Esophagus muscularis mucosa (tissue), 4 donors: Measurements from ENCODE around the gene PGD. TPM values are rescaled to one million over a fixed set of nuclear protein-coding genes. Genes with fewer than 3 reads are reported as not detected.

Source experiments
- DNase-seq: peaks from one replicate; pipeline ENCODE4 v3.0.0-alpha.2; 2017; ENCODE audit errors: extremely low spot score
- H3K27ac ChIP-seq, 4 donors: fragments of 200-600 bp; sonication (generic); replicated peaks in 1 of 4; 1 replicate in 3 of 4; 2 replicates in 1 of 4; pipeline ENCODE4 v1.5.1; 2016 to 2019; ENCODE audit warnings: mild to moderate bottlenecking in 1 of 4
- H3K27me3 ChIP-seq, 4 donors: fragments of 200-600 bp; sonication (generic); one replicate each; pipeline versions ENCODE4 v1.5.1 to v1.6.0; 2016 to 2019
- H3K36me3 ChIP-seq, 4 donors: fragments of 200-600 bp; sonication (generic); one replicate each; pipeline ENCODE4 v1.5.1; 2016 to 2019
- H3K4me1 ChIP-seq, 4 donors: fragments of 200-600 bp; sonication (generic); one replicate each; pipeline ENCODE4 v1.5.1; 2016 to 2019
- H3K4me3 ChIP-seq, 4 donors: fragments of 200-600 bp; sonication (generic); 1 replicate in 2 of 4; 2 replicates in 2 of 4; pipeline ENCODE4 v1.5.1; 2016 to 2019; ENCODE audit warnings: mild to moderate bottlenecking in 4 of 4, moderate library complexity in 1 of 4
- H3K9me3 ChIP-seq, 4 donors: fragments of 200-600 bp; sonication (generic); 1 replicate in 3 of 4; 2 replicates in 1 of 4; pipeline ENCODE4 v1.5.1; 2016 to 2019
- EP300 ChIP-seq: sonication (generic); formaldehyde crosslinking; IDR thresholded peaks from one replicate; pipeline ENCODE4 v1.6.1; 2017; ENCODE audit warnings: antibody characterized with exemption
- POLR2A ChIP-seq: fragments of 450-650 bp; IDR thresholded peaks from one replicate; pipeline ENCODE4 v1.6.1; 2017; ENCODE audit warnings: antibody characterized with exemption, moderate library complexity, mild to moderate bottlenecking, low read depth
- POLR2AphosphoS5 ChIP-seq, 2 donors: sonication (generic); formaldehyde crosslinking; IDR thresholded peaks; one replicate each; pipeline ENCODE4 v1.6.1; 2017; ENCODE audit warnings: antibody characterized with exemption in 2 of 2
- WGBS: methylation state at CpG from one replicate; pipeline ENCODE4 v1.1.5; 2018; 5-methylcytosine and 5-hydroxymethylcytosine counted together
- intact Hi-C: fragments of 100-400 bp; cut with DNase I; formaldehyde crosslinking; loops from one replicate; pipeline ENCODE4 v1.15.1; 2023
- total RNA-seq, 4 donors: library from RNA; depleted of rRNA; stranded (reverse); fragments of >200 nt; gene quantifications; one replicate each; pipeline versions ENCODE4 v1.1.0 to v1.2.1, GENCODE V29; 2016
- TF ChIP-seq, protein P1 (sequence below), 3 experiments: fragments of 200-600 bp in 2 of 3; fragments of 450-650 bp in 1 of 3; sonication (generic) in 2 of 3; IDR thresholded peaks; one replicate each; pipeline ENCODE4 v1.5.1; 2017 to 2019; ENCODE audit warnings: antibody characterized with exemption in 3 of 3, mild to moderate bottlenecking in 2 of 3, moderate library complexity in 1 of 3

PGD gene
- total RNA-seq, 4 donors from 2014 or later, result 24.5 to 58.6 (median 51.9) TPM

DNA sequence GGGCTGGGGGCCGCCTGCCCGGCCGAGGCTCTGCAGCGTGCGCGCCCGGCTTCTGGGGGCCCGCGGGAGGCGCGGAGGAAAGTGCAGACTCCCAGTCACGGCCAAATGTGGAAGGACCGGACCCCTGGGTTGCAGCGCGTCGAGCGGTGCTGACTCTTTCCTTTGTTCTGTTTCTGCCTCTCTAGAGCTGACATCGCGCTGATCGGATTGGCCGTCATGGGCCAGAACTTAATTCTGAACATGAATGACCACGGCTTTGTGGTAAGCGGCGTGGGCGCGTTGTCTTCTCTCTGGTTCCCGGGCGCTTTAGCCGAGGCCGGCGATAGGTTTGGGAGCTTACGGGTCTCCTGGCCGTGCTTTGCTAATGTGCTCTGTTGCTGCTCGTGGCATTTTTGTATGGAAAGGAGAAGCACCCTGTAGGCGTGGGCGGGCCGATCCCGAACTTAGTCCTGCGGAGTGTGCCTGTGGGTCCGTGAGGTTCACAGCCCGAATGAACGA lies 629 bp downstream of the PGD start:
- Histone ChIP-seq H3K4me3 (peak overlapping the region; percentile 73 to 89 (median 86)), H3K27ac (peak overlapping the region; percentile 84 to 93 (median 88)), H3K4me1 (peaks cover 13 to 38% (median 27%) of the 10 kb centered on the region in 4 donors), H3K36me3 (peaks cover 16 to 32% (median 26%) of the 10 kb centered on the region in 4 donors), H3K9me3 (no peaks in the 10 kb centered on the region), H3K27me3 (no peaks in the 10 kb centered on the region)
- TF ChIP-seq, protein P1, sequence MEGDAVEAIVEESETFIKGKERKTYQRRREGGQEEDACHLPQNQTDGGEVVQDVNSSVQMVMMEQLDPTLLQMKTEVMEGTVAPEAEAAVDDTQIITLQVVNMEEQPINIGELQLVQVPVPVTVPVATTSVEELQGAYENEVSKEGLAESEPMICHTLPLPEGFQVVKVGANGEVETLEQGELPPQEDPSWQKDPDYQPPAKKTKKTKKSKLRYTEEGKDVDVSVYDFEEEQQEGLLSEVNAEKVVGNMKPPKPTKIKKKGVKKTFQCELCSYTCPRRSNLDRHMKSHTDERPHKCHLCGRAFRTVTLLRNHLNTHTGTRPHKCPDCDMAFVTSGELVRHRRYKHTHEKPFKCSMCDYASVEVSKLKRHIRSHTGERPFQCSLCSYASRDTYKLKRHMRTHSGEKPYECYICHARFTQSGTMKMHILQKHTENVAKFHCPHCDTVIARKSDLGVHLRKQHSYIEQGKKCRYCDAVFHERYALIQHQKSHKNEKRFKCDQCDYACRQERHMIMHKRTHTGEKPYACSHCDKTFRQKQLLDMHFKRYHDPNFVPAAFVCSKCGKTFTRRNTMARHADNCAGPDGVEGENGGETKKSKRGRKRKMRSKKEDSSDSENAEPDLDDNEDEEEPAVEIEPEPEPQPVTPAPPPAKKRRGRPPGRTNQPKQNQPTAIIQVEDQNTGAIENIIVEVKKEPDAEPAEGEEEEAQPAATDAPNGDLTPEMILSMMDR (IDR thresholded peaks at IDR 0.05), result no peak
- TF ChIP-seq EP300 (no peak), POLR2AphosphoS5 (IDR thresholded peaks at IDR 0.05) (no peak), POLR2A (no peak)
- intact Hi-C loops, result no loop called here
- DNase-seq, result no peak
- WGBS, result 1% methylated on average over 20 of the region's 42 CpGs

DNA sequence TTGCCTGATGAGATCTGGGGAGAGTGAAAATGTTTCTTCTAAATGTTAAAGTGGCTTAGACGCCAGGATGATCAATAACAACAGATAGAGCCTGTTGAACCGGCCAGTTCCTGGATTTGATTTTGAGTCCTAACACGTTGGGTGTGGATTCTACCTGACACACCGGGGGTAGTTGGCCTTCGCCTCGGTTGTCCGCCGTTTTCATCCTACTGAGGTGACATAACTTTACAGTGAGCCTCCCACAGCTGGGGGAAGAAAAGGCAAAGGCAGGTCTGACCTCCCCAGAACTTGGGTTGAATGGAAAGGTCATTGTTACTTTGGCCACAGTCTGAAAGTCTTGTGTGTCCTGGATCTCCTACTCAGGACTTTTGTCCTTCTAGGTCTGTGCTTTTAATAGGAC lies 1.1 kb downstream of the PGD start:
- no peak for TF ChIP-seq POLR2A
- no peak for TF ChIP-seq POLR2AphosphoS5 (IDR thresholded peaks at IDR 0.05)
- no peak for TF ChIP-seq EP300
- TF ChIP-seq, protein P1 (IDR thresholded peaks at IDR 0.05), result no peak
- WGBS, result 58% methylated on average over 8 of the region's 8 CpGs
- peak overlapping the region; percentile 73 to 89 (median 86) for H3K4me3 ChIP-seq
- H3K36me3 ChIP-seq, result peaks cover 21 to 37% (median 31%) of the 10 kb centered on the region in 4 donors
- H3K27ac ChIP-seq, result peak overlapping the region; percentile 84 to 93 (median 88)
- H3K4me1 ChIP-seq, result peaks cover 13 to 38% (median 27%) of the 10 kb centered on the region in 4 donors
- H3K27me3 ChIP-seq, result no peaks in the 10 kb centered on the region
- no peaks in the 10 kb centered on the region for H3K9me3 ChIP-seq
- intact Hi-C loops, result no loop called here
- DNase-seq, result no peak

DNA sequence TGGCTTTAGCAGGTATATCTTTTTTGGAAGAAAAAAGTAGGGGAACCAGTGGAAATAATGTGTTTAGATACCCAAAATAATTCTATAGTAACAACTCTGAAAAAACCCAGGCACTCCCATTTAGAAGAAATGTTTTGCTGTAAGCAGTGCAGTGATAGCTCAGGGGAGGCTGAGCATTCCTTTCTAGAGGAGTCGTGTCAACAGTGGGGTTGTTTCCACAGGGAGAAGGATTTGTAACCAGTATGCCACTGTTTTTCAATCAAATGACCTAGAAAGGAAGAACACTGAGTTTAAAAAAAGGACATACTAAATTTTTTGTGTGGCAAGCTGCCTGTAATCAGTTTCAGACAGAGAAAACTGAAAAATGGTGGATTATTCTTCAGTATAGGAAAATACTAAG lies 2.4 kb downstream of the PGD start:
- Histone ChIP-seq H3K36me3 (peaks cover 33 to 50% (median 44%) of the 10 kb centered on the region in 4 donors), H3K4me3 (no peak overlapping the region), H3K27ac (peak overlapping the region in 2 of 4 donors; percentile 25 to 50), H3K27me3 (no peaks in the 10 kb centered on the region), H3K4me1 (peaks cover 13 to 38% (median 27%) of the 10 kb centered on the region in 4 donors), H3K9me3 (no peaks in the 10 kb centered on the region)
- no peak for TF ChIP-seq POLR2AphosphoS5 (IDR thresholded peaks at IDR 0.05)
- no peak for TF ChIP-seq POLR2A
- TF ChIP-seq, protein P1 (IDR thresholded peaks at IDR 0.05), result no peak
- TF ChIP-seq EP300, result no peak
- intact Hi-C loops, result no loop called here
- WGBS, result 64% methylated on average over 1 of the region's 1 CpG
- DNase-seq, result no peak

DNA sequence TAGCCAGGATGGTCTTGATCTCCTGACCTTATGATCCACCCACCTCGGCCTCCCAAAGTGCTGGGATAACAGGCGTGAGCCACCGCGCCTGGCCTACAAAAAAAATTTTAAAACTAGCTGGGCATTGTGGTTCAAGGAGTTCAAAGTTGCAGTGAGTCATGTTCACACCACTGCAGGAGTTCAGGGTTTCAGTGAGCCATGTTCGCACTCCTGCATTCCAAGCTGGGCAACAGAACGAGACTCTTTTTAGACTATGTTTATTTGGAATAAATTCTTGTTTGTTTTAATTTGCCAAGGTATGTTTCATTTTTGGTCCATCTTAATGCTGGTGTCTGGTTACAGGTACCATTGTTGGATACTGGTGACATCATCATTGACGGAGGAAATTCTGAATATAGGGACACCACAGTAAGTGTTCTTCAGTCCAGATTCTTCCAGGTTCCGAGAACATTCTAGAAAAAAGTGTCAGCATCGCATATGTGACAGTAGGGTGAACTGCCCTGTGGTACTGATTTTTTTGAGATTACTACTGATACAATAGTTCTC lies 3.9 kb downstream of the PGD start:
- no peaks in the 10 kb centered on the region for H3K27me3 ChIP-seq
- H3K27ac ChIP-seq, result no peak overlapping the region
- WGBS, result 95% methylated on average over 9 of the region's 9 CpGs
- H3K4me3 ChIP-seq, result no peak overlapping the region
- peaks cover 13 to 33% (median 24%) of the 10 kb centered on the region in 4 donors for H3K4me1 ChIP-seq
- peaks cover 40 to 65% (median 59%) of the 10 kb centered on the region in 4 donors for H3K36me3 ChIP-seq
- TF ChIP-seq EP300 (no peak), POLR2AphosphoS5 (IDR thresholded peaks at IDR 0.05) (no peak), POLR2A (no peak)
- TF ChIP-seq, protein P1 (IDR thresholded peaks at IDR 0.05), result no peak
- no peaks in the 10 kb centered on the region for H3K9me3 ChIP-seq
- intact Hi-C loops, result no loop called here
- DNase-seq, result no peak
